GM11168 (cell line): ENCODE results near the gene FBXO30.

Experiments used
- in situ Hi-C: fragments of 300-500 bp; cut with MboI; formaldehyde crosslinking; loops from one replicate; pipeline ENCODE4 v1.12.0; 2022; ENCODE audit warnings: low sequenced_read_pairs; ENCODE audit not compliant: unreplicated experiment

Gene FBXO30

DNA sequence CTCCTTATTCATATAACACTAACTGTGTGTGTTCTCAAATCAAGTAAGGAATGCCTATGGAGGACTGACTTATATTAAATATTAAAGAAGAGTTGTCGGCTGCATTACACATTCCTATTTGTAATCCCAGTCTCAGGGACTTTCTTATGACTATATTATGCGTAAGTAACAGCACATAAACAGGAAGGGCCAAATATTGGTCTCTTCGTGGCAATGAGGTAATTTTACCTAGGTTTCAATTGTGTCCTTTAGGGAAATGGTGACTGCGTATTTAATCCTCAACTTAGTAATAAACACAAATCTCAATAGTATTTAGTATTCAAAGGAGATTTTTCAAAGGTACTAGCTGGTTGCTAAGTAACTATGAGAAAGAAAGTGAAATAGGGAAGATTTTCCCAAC is 56.5 kb downstream of the FBXO30 start:
- in situ Hi-C loops = no loop called here

DNA sequence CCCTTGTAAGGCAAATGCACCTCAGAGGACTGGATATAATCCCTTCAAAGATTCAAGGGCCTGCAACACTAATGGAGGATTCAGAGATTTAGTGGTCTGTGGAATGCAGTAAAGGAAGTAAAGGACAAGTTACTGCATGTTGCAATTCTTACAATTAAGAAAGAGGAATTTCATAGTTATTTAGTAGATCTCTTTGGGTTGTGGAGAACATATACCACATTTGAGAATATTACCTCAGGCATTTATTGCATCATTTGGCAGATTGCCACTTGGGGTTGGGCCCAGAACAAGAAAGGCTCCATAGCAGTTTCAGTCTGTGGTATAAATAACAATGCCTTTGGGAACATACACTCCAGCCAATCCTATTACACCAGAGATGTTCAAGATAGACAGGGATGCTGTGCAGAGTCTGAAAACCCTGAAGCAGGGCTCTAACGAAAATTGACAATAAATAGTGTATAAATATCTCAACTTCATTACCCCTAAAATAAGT is 58.4 kb downstream of the FBXO30 start:
- in situ Hi-C loops = no loop called here

- in situ Hi-C loops = no loop called here
Observed at GRCh38 chr6:145755682-145756081, 58.9 kb downstream of the FBXO30 start.

DNA sequence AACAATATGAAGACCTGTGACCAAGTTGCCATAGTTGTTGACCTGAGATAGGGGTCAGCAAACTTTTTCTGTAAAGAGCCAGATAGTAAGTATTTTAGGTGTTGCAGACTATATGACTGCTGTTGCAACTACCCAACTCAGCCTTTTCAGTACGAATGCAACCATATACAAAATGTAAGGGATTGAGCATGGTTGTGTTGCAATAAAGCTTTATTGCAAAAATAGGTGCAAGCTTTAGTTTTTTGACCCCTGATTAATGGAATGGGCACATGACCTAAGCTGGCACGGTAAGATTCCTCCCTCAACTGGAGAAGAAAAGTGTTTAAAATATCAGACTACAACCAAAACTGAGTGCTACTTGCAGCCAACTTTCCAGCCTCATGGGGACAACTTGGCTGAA is 62.0 kb downstream of the FBXO30 start:
- in situ Hi-C loops = no loop called here

DNA sequence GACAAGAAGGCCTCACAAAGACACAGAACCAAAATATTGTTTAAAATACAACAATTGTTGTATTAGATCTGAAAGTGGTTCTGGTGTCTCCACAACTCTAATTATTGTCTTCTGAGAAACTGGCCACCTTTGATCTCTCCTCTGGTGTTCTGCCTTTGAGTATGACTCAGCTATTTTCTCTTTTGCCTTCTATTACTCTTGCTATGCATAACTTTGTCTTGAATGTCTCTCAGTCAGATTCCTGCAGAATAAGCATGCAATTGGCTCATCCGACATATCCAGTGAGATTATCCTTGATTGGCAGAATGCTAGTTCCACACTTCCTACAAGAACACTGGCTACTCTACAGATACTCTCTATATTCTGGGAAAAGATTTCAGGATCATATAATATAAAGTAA is 65.0 kb downstream of the FBXO30 start:
- in situ Hi-C loops = no loop called here

DNA sequence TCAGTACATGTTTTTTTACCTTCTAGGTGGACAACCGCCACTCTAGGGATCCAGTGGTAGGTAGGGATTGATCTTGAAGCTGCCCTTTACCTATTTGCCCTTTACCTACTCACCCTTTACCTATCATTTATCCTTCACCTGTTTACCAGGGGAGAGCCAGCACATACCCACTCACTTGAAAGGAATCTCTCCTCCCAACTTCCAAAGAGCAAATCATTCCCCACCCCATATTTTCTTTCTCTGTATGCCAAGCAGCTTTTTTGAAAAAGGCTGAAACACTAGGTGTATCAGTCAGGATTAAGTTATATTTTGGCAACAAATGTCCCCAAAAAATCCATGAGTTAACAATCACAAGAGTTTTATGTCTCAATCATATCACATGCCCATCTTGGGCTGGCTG is 68.7 kb downstream of the FBXO30 start:
- in situ Hi-C loops = no loop called here

GRCh38 chr6:145744619-145745018 is 70.0 kb downstream of the FBXO30 start:
- in situ Hi-C loops = no loop called here
